ENCODE data around the gene IGSF9B.

- TF ChIP-seq CTCF (IDR thresholded peaks at IDR 0.05; ENCODE audit: insufficient read depth, low read depth, low read length) (no peak), EZH2 (IDR thresholded peaks at IDR 0.05; ENCODE audit: insufficient read depth, low read length) (no peak)
Observed at GRCh38 chr11:133977067-133977677, 20.4 kb upstream of the IGSF9B start.
